HCT116 (cell line): ENCODE results near the gene CELSR3. TPM values are rescaled to one million over a fixed set of nuclear protein-coding genes. Genes with fewer than 3 reads are reported as not detected.

Source experiments
- ATAC-seq: fragments of 200-7000 bp; cut with Tn5 transposase; 2 replicates; pipeline ENCODE4 v1.9.1; 2020; ENCODE audit warnings: mild to moderate bottlenecking, moderate library complexity
- BruUV-seq: library from RNA; stranded (reverse); fragments of 400-500 nt; replicated peaks from 2 replicates; lab custom pipeline; 2021; lab: Mats Ljungman, UMichigan
- CTCF ChIA-PET: fragments of 300-600 bp; sonication (Branson Sonifier 250); formaldehyde crosslinking; loops from one replicate; lab custom pipeline; 2021; ENCODE audit warnings: antibody characterized with exemption; lab: Charles Lee
- POLR2A ChIA-PET: fragments of 300-600, 350-600 bp; sonication (Branson Sonifier 250); formaldehyde crosslinking; loops from one replicate; lab custom pipeline; 2021; ENCODE audit warnings: antibody characterized with exemption; lab: Charles Lee
- RAD21 ChIA-PET, 2 experiments: fragments of 300-600 bp; sonication (Branson Sonifier 250); formaldehyde crosslinking; loops; one replicate each; lab custom pipeline; 2023; ENCODE audit warnings: low total read pairs in 2 of 2; ENCODE audit not compliant: uncharacterized antibody in 2 of 2, unreplicated experiment in 2 of 2, low non-redundant PET in 1 of 2; lab: Charles Lee
- DNase-seq: peaks from one replicate; pipeline ENCODE4 v3.0.0-alpha.2; 2010; ENCODE audit warnings: low read depth, low spot score
- H2AFZ ChIP-seq: fragments of 200-600 bp; shearing (Covaris generic), sonication (generic); 2 replicates; pipeline ENCODE4 v1.6.1; 2017; ENCODE audit warnings: low read depth, mixed run types, mixed read lengths, antibody characterized with exemption, low read length; ENCODE audit not compliant: poor library complexity, severe bottlenecking
- H3K27ac ChIP-seq: 2 replicates; pipeline ENCODE4 v1.5.1; 2012; ENCODE audit warnings: low read depth, low read length
- H3K27me3 ChIP-seq: fragments of 200-600 bp; sonication (generic); 2 replicates; pipeline ENCODE4 v1.6.1; 2016; ENCODE audit warnings: mixed run types, low read length, mixed read lengths; ENCODE audit not compliant: insufficient read depth
- H3K36me3 ChIP-seq, 2 experiments: fragments of 200-500 bp in 1 of 2; fragments of 200-600 bp in 1 of 2; sonication (Bioruptor generic) in 1 of 2; sonication (generic) in 1 of 2; 2 replicates each; pipeline versions ENCODE4 v1.5.1 to v1.6.1; 2014 to 2016; ENCODE audit warnings: low read length in 2 of 2, inconsistent platforms in 1 of 2, mixed read lengths in 1 of 2, mixed run types in 1 of 2; ENCODE audit not compliant: insufficient read depth in 2 of 2, control insufficient read depth in 1 of 2
- H3K4me1 ChIP-seq, 2 experiments: fragments of 200-600 bp in 1 of 2; sonication (generic) in 1 of 2; 2 replicates each; pipeline versions ENCODE4 v1.5.1 to v1.6.1; 2012 to 2017; ENCODE audit warnings: low read length in 2 of 2, inconsistent platforms in 1 of 2, mild to moderate bottlenecking in 1 of 2, mixed read lengths in 1 of 2, mixed run types in 1 of 2, moderate library complexity in 1 of 2; ENCODE audit not compliant: insufficient read depth in 2 of 2, control insufficient read depth in 1 of 2
- H3K4me2 ChIP-seq: fragments of 200-600 bp; sonication (generic); 2 replicates; pipeline ENCODE4 v1.6.1; 2017; ENCODE audit warnings: mixed run types, low read length, mixed read lengths
- H3K4me3 ChIP-seq, 2 experiments: fragments of 200-600 bp in 1 of 2; sonication (generic) in 1 of 2; replicated peaks in 1 of 2; 2 replicates each; pipeline ENCODE4 v1.5.1; 2011 to 2016; ENCODE audit warnings: low read length in 2 of 2, control low read depth in 1 of 2, low read depth in 1 of 2, mild to moderate bottlenecking in 1 of 2, mixed read lengths in 1 of 2, mixed run types in 1 of 2
- H3K79me2 ChIP-seq: fragments of 200-600 bp; sonication (generic); 2 replicates; pipeline ENCODE4 v1.6.1; 2017; ENCODE audit warnings: mild to moderate bottlenecking, mixed run types, low read length, moderate library complexity, mixed read lengths; ENCODE audit not compliant: insufficient read depth
- H3K9ac ChIP-seq: fragments of 200-600 bp; sonication (generic); 2 replicates; pipeline ENCODE4 v1.6.1; 2016; ENCODE audit warnings: low read length, mixed read lengths
- H3K9me2 ChIP-seq: fragments of 200-600 bp; sonication (generic), shearing (Covaris generic); 2 replicates; pipeline ENCODE4 v1.6.1; 2017; ENCODE audit warnings: mixed run types, mild to moderate bottlenecking, moderate library complexity; ENCODE audit not compliant: insufficient read depth
- H3K9me3 ChIP-seq, 2 experiments: fragments of 200-500 bp in 1 of 2; fragments of 200-600 bp in 1 of 2; sonication (Bioruptor generic) in 1 of 2; sonication (generic) in 1 of 2; 2 replicates each; pipeline ENCODE4 v1.6.1; 2014 to 2017; ENCODE audit warnings: low read length in 2 of 2, mixed read lengths in 2 of 2, inconsistent platforms in 1 of 2, low read depth in 1 of 2, mild to moderate bottlenecking in 1 of 2, mixed run types in 1 of 2, moderate library complexity in 1 of 2; ENCODE audit not compliant: control insufficient read depth in 1 of 2, insufficient read depth in 1 of 2
- H4K20me1 ChIP-seq: fragments of 200-600 bp; sonication (generic), shearing (Covaris generic); 2 replicates; pipeline ENCODE4 v1.6.1; 2017; ENCODE audit warnings: mixed run types, mild to moderate bottlenecking, moderate library complexity; ENCODE audit not compliant: insufficient read depth
- CBX3 ChIP-seq: IDR thresholded peaks from 2 replicates; pipeline ENCODE4 v1.6.1; 2012; ENCODE audit warnings: low read depth
- EZH2phosphoT487 ChIP-seq: fragments of 200-600 bp; IDR thresholded peaks from 2 replicates; pipeline ENCODE4 v1.6.1; 2018; ENCODE audit warnings: antibody characterized with exemption, borderline replicate concordance
- POLR2A ChIP-seq: IDR thresholded peaks from 2 replicates; pipeline ENCODE4 v1.7.0; 2011; ENCODE audit warnings: borderline replicate concordance; ENCODE audit not compliant: insufficient read depth, insufficient read length; ENCODE audit errors: extremely low read depth
- SP1 ChIP-seq: IDR thresholded peaks from 2 replicates; pipeline ENCODE4 v1.6.1; 2012; ENCODE audit warnings: low read depth
- TCF7L2 ChIP-seq: IDR thresholded peaks from 2 replicates; pipeline ENCODE4 v1.7.0; 2011; ENCODE audit warnings: borderline replicate concordance, inconsistent platforms; ENCODE audit not compliant: insufficient read depth, insufficient read length; ENCODE audit errors: extremely low read depth
- intact Hi-C: fragments of 100-400 bp; cut with micrococcal nuclease; formaldehyde crosslinking; loops from 2 replicates; pipeline ENCODE4 v1.10.0; 2022
- total RNA-seq: library from RNA; stranded (reverse); gene quantifications from one replicate; pipeline ENCODE4 v1.2.1, GENCODE V29; 2021; ENCODE audit not compliant: unreplicated experiment
- TF ChIP-seq, protein P1 (sequence below): IDR thresholded peaks from 2 replicates; pipeline ENCODE4 v1.6.1; 2011; ENCODE audit warnings: mild to moderate bottlenecking, low read length, moderate library complexity; ENCODE audit not compliant: insufficient replicate concordance; ENCODE audit errors: extremely low read depth
- TF ChIP-seq, protein P2 (sequence below): IDR thresholded peaks from 2 replicates; pipeline ENCODE4 v1.6.1; 2012

Gene CELSR3
- total RNA-seq, 1 experiment from 2014 or later, result 7.8 TPM

DNA sequence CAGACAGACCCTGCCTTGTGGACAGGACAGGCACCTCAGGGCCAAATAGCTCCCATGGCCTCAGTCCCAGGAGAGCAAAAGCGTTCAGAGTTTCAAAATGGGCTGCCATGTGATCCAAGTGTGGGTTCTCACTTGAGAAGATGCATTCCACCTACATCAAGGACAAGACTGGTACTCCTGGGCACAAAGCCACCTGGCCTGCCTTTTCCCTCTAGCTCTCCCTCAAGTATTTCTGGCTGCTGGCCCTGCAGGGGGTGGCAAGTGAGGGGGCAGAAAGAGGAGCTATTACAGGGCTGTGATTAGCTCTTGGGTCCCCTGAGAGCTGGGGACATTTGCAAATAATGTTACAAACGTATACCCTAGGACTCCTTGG, 61.1 kb downstream of the CELSR3 start:
- Histone ChIP-seq H3K4me2 (no peak overlapping the region), H3K4me1 (peaks cover 0 to 1% of the 10 kb centered on the region in 2 experiments; a peak in 1 of 4 replicates), H3K9ac (no peak overlapping the region), H3K27ac (no peak overlapping the region), H3K4me3 (no peak overlapping the region), H4K20me1 (no peaks in the 10 kb centered on the region), H3K79me2 (peaks cover 14% of the 10 kb centered on the region), H3K9me3 (no peaks in the 10 kb centered on the region), H3K27me3 (no peaks in the 10 kb centered on the region), H3K36me3 (peaks cover 41 to 76% of the 10 kb centered on the region in 2 experiments), H2AFZ (no peak overlapping the region), H3K9me2 (no peaks in the 10 kb centered on the region)
- ATAC-seq (no peak), DNase-seq (no peak)
- intact Hi-C loops, result no loop called here
- BruUV-seq, result no TSS peak
- ChIA-PET POLR2A (interaction anchor here (1.1 kb wide), 1 partner anchor 12 kb away, joined by 3 read pairs; no protein-coding TSS in a partner anchor), RAD21 (no interaction called here)
- TF ChIP-seq TCF7L2, result no peak
- no peak for TF ChIP-seq POLR2A
- no peak for TF ChIP-seq CBX3
- TF ChIP-seq, protein P1, sequence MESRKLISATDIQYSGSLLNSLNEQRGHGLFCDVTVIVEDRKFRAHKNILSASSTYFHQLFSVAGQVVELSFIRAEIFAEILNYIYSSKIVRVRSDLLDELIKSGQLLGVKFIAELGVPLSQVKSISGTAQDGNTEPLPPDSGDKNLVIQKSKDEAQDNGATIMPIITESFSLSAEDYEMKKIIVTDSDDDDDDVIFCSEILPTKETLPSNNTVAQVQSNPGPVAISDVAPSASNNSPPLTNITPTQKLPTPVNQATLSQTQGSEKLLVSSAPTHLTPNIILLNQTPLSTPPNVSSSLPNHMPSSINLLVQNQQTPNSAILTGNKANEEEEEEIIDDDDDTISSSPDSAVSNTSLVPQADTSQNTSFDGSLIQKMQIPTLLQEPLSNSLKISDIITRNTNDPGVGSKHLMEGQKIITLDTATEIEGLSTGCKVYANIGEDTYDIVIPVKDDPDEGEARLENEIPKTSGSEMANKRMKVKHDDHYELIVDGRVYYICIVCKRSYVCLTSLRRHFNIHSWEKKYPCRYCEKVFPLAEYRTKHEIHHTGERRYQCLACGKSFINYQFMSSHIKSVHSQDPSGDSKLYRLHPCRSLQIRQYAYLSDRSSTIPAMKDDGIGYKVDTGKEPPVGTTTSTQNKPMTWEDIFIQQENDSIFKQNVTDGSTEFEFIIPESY, result no peak
- no peak for TF ChIP-seq SP1
- TF ChIP-seq, protein P2, sequence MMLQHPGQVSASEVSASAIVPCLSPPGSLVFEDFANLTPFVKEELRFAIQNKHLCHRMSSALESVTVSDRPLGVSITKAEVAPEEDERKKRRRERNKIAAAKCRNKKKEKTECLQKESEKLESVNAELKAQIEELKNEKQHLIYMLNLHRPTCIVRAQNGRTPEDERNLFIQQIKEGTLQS, result no peak
- TF ChIP-seq EZH2phosphoT487, result no peak
- TF ChIP-seq, all 23 proteins: peak for 0
- CTCF ChIA-PET, result no interaction called here
